Measurements from ENCODE around the gene CLDN9. TPM values are rescaled to one million over a fixed set of nuclear protein-coding genes. Genes with fewer than 3 reads are reported as not detected.

Gene CLDN9
- total and polyA plus RNA-seq, 4 donors = 0.06 to 0.38 (median 0.28) TPM

GRCh38 chr16:2991566-2992261, 21.0 kb upstream of the CLDN9 start:
- DNase-seq (ENCODE audit: low read depth in 4 of 6, low spot score in 6 of 6) = no peak
- 73% methylated on average over 3 of the region's 12 CpGs for WGBS (ENCODE audit: insufficient coverage)
- Histone ChIP-seq H3K9me3 (ENCODE audit: control insufficient read depth, insufficient read depth, low read length) (no peaks in the 10 kb centered on the region), H3K4me1 (ENCODE audit: control insufficient read depth, insufficient read depth, low read length) (peaks cover under 1% of the 10 kb centered on the region), H3K36me3 (ENCODE audit: control insufficient read depth, insufficient read depth, low read length) (no peaks in the 10 kb centered on the region), H3K27ac (ENCODE audit: low read depth, low read length) (no peak overlapping the region), H3K27me3 (ENCODE audit: control insufficient read depth, insufficient read depth, low read length) (no peaks in the 10 kb centered on the region), H3K4me3 (ENCODE audit: low read depth, low read length) (no peak overlapping the region)

- H3K36me3 ChIP-seq (ENCODE audit: control insufficient read depth, insufficient read depth, low read length) = no peaks in the 10 kb centered on the region
- H3K4me1 ChIP-seq (ENCODE audit: control insufficient read depth, insufficient read depth, low read length) = no peaks in the 10 kb centered on the region
- H3K27me3 ChIP-seq (ENCODE audit: control insufficient read depth, insufficient read depth, low read length) = peaks cover 3% of the 10 kb centered on the region
- no peak overlapping the region for H3K27ac ChIP-seq (ENCODE audit: low read depth, low read length)
- DNase-seq (ENCODE audit: low read depth in 4 of 6, low spot score in 6 of 6) = no peak
- H3K4me3 ChIP-seq (ENCODE audit: low read depth, low read length) = no peak overlapping the region
- WGBS (ENCODE audit: insufficient coverage) = 87% methylated on average over 8 of the region's 14 CpGs
- H3K9me3 ChIP-seq (ENCODE audit: control insufficient read depth, insufficient read depth, low read length) = no peaks in the 10 kb centered on the region
Measured at GRCh38 chr16:2992383-2993081, 20.2 kb upstream of the CLDN9 start.

- 62% methylated on average over 12 of the region's 13 CpGs for WGBS (ENCODE audit: insufficient coverage)
- Histone ChIP-seq H3K27me3 (ENCODE audit: control insufficient read depth, insufficient read depth, low read length) (peaks cover 29% of the 10 kb centered on the region), H3K9me3 (ENCODE audit: control insufficient read depth, insufficient read depth, low read length) (no peaks in the 10 kb centered on the region), H3K27ac (ENCODE audit: low read depth, low read length) (no peak overlapping the region), H3K36me3 (ENCODE audit: control insufficient read depth, insufficient read depth, low read length) (no peaks in the 10 kb centered on the region), H3K4me3 (ENCODE audit: low read depth, low read length) (no peak overlapping the region), H3K4me1 (ENCODE audit: control insufficient read depth, insufficient read depth, low read length) (no peaks in the 10 kb centered on the region)
- DNase-seq (ENCODE audit: low read depth in 4 of 6, low spot score in 6 of 6) = no peak
Measured at GRCh38 chr16:2996298-2996697, 16.4 kb upstream of the CLDN9 start.

GRCh38 chr16:2999929-3000328, 12.8 kb upstream of the CLDN9 start:
- Histone ChIP-seq H3K27ac (ENCODE audit: low read depth, low read length) (no peak overlapping the region), H3K27me3 (ENCODE audit: control insufficient read depth, insufficient read depth, low read length) (peaks cover 38% of the 10 kb centered on the region), H3K4me1 (ENCODE audit: control insufficient read depth, insufficient read depth, low read length) (peaks cover 12% of the 10 kb centered on the region), H3K4me3 (ENCODE audit: low read depth, low read length) (no peak overlapping the region), H3K9me3 (ENCODE audit: control insufficient read depth, insufficient read depth, low read length) (no peaks in the 10 kb centered on the region), H3K36me3 (ENCODE audit: control insufficient read depth, insufficient read depth, low read length) (no peaks in the 10 kb centered on the region)
- 77% methylated on average over 5 of the region's 6 CpGs for WGBS (ENCODE audit: insufficient coverage)
- no peak for DNase-seq (ENCODE audit: low read depth in 4 of 6, low spot score in 6 of 6)

- 56% methylated on average over 3 of the region's 4 CpGs for WGBS (ENCODE audit: insufficient coverage)
- Histone ChIP-seq H3K36me3 (ENCODE audit: control insufficient read depth, insufficient read depth, low read length) (no peaks in the 10 kb centered on the region), H3K4me3 (ENCODE audit: low read depth, low read length) (no peak overlapping the region), H3K27me3 (ENCODE audit: control insufficient read depth, insufficient read depth, low read length) (peaks cover 42% of the 10 kb centered on the region), H3K27ac (ENCODE audit: low read depth, low read length) (no peak overlapping the region), H3K4me1 (ENCODE audit: control insufficient read depth, insufficient read depth, low read length) (peaks cover 13% of the 10 kb centered on the region), H3K9me3 (ENCODE audit: control insufficient read depth, insufficient read depth, low read length) (no peaks in the 10 kb centered on the region)
- no peak for DNase-seq (ENCODE audit: low read depth in 4 of 6, low spot score in 6 of 6)
Measured at GRCh38 chr16:3000540-3000939, 12.2 kb upstream of the CLDN9 start.

- H3K4me1 ChIP-seq (ENCODE audit: control insufficient read depth, insufficient read depth, low read length) = peaks cover 13% of the 10 kb centered on the region
- no peaks in the 10 kb centered on the region for H3K36me3 ChIP-seq (ENCODE audit: control insufficient read depth, insufficient read depth, low read length)
- 57% methylated on average over 9 of the region's 12 CpGs for WGBS (ENCODE audit: insufficient coverage)
- no peaks in the 10 kb centered on the region for H3K9me3 ChIP-seq (ENCODE audit: control insufficient read depth, insufficient read depth, low read length)
- peaks cover 50% of the 10 kb centered on the region for H3K27me3 ChIP-seq (ENCODE audit: control insufficient read depth, insufficient read depth, low read length)
- no peak overlapping the region for H3K4me3 ChIP-seq (ENCODE audit: low read depth, low read length)
- H3K27ac ChIP-seq (ENCODE audit: low read depth, low read length) = no peak overlapping the region
- no peak for DNase-seq (ENCODE audit: low read depth in 4 of 6, low spot score in 6 of 6)
Measured at GRCh38 chr16:3001316-3001715, 11.4 kb upstream of the CLDN9 start.

- WGBS (ENCODE audit: insufficient coverage) = 5% methylated on average over 55 of the region's 58 CpGs
- peaks cover 13% of the 10 kb centered on the region for H3K4me1 ChIP-seq (ENCODE audit: control insufficient read depth, insufficient read depth, low read length)
- peaks cover 60% of the 10 kb centered on the region for H3K27me3 ChIP-seq (ENCODE audit: control insufficient read depth, insufficient read depth, low read length)
- peak overlapping the region; percentile 24 for H3K4me3 ChIP-seq (ENCODE audit: low read depth, low read length)
- DNase-seq (ENCODE audit: low read depth in 4 of 6, low spot score in 6 of 6) = peak; percentile 92 to 99 (median 95)
- H3K9me3 ChIP-seq (ENCODE audit: control insufficient read depth, insufficient read depth, low read length) = no peaks in the 10 kb centered on the region
- no peaks in the 10 kb centered on the region for H3K36me3 ChIP-seq (ENCODE audit: control insufficient read depth, insufficient read depth, low read length)
- no peak overlapping the region for H3K27ac ChIP-seq (ENCODE audit: low read depth, low read length)
Measured at GRCh38 chr16:3003582-3004270, 9.0 kb upstream of the CLDN9 start.

GRCh38 chr16:3004319-3004718, 8.4 kb upstream of the CLDN9 start:
- WGBS (ENCODE audit: insufficient coverage) = under 1% methylated on average over 66 of the region's 67 CpGs
- no peaks in the 10 kb centered on the region for H3K9me3 ChIP-seq (ENCODE audit: control insufficient read depth, insufficient read depth, low read length)
- no peak overlapping the region for H3K27ac ChIP-seq (ENCODE audit: low read depth, low read length)
- no peak for DNase-seq (ENCODE audit: low read depth in 4 of 6, low spot score in 6 of 6)
- no peaks in the 10 kb centered on the region for H3K36me3 ChIP-seq (ENCODE audit: control insufficient read depth, insufficient read depth, low read length)
- no peak overlapping the region for H3K4me3 ChIP-seq (ENCODE audit: low read depth, low read length)
- peaks cover 13% of the 10 kb centered on the region for H3K4me1 ChIP-seq (ENCODE audit: control insufficient read depth, insufficient read depth, low read length)
- H3K27me3 ChIP-seq (ENCODE audit: control insufficient read depth, insufficient read depth, low read length) = peaks cover 59% of the 10 kb centered on the region

GRCh38 chr16:3004781-3005284, 7.9 kb upstream of the CLDN9 start:
- WGBS (ENCODE audit: insufficient coverage) = under 1% methylated on average over 19 of the region's 25 CpGs
- no peaks in the 10 kb centered on the region for H3K36me3 ChIP-seq (ENCODE audit: control insufficient read depth, insufficient read depth, low read length)
- peaks cover 64% of the 10 kb centered on the region for H3K27me3 ChIP-seq (ENCODE audit: control insufficient read depth, insufficient read depth, low read length)
- no peaks in the 10 kb centered on the region for H3K9me3 ChIP-seq (ENCODE audit: control insufficient read depth, insufficient read depth, low read length)
- H3K4me3 ChIP-seq (ENCODE audit: low read depth, low read length) = peak overlapping the region; percentile 9
- DNase-seq (ENCODE audit: low read depth in 4 of 6, low spot score in 6 of 6) = no peak
- H3K27ac ChIP-seq (ENCODE audit: low read depth, low read length) = no peak overlapping the region
- H3K4me1 ChIP-seq (ENCODE audit: control insufficient read depth, insufficient read depth, low read length) = peaks cover 13% of the 10 kb centered on the region
